Hematopoietic multipotent progenitor cell treated with erythropoietin and hydrocortisone succinate and interleukin-3 and kit ligand, for 4 days (in vitro differentiated cells): ENCODE measurements around the gene NUTM1.
"Not testable (repeated sequence)": the region's sequence is repeated elsewhere in the genome, so short reads cannot be mapped to it uniquely, and the experiment has no call there.

Experiments
- DNase-seq: peaks from one replicate; pipeline ENCODE4 v3.0.0-alpha.2; 2015

Gene NUTM1

GRCh38 chr15:34337557-34338306 is 5.4 kb upstream of the NUTM1 start, which contains the start of gene SLC12A6:
TSS of gene SLC12A6 (minus strand) at chr15:34337781. CDS start at chr15:34336680, 1,101 bp downstream.
- DNase-seq = peak; percentile 97

- DNase-seq = no peak
Observed at GRCh38 chr15:34338347-34338746, 4.8 kb upstream of the NUTM1 start.

GRCh38 chr15:34339946-34340345 is 3.2 kb upstream of the NUTM1 start:
- DNase-seq = no peak

GRCh38 chr15:34341381-34342212 is 1.5 kb upstream of the NUTM1 start:
- DNase-seq = peak; percentile 67

- peak; percentile 49 for DNase-seq
Observed at GRCh38 chr15:34342213-34342736, 840 bp upstream of the NUTM1 start.

- no peak for DNase-seq
Observed at GRCh38 chr15:34347951-34348638, 5.0 kb downstream of the NUTM1 start.

- no peak for DNase-seq
Observed at GRCh38 chr15:34348735-34349300, 5.7 kb downstream of the NUTM1 start.

- DNase-seq = no peak
Observed at GRCh38 chr15:34349769-34350168, 6.7 kb downstream of the NUTM1 start.

- not testable (repeated sequence) for DNase-seq
Observed at GRCh38 chr15:34352996-34353395, 9.9 kb downstream of the NUTM1 start.

- DNase-seq = no peak
Observed at GRCh38 chr15:34353627-34354026, 10.5 kb downstream of the NUTM1 start.

GRCh38 chr15:34354286-34354685 is 11.2 kb downstream of the NUTM1 start:
- no peak for DNase-seq

- no peak for DNase-seq
Observed at GRCh38 chr15:34355241-34355640, 12.1 kb downstream of the NUTM1 start.

GRCh38 chr15:34357653-34358052 is 14.5 kb downstream of the NUTM1 start:
- no peak for DNase-seq

- DNase-seq = peak; percentile 48
Observed at GRCh38 chr15:34358367-34358766, 15.3 kb downstream of the NUTM1 start.

- no peak for DNase-seq
Observed at GRCh38 chr15:34358948-34359347, 15.8 kb downstream of the NUTM1 start.

GRCh38 chr15:34359416-34359815 is 16.3 kb downstream of the NUTM1 start:
- no peak for DNase-seq

- DNase-seq = no peak
Observed at GRCh38 chr15:34360298-34360697, 17.2 kb downstream of the NUTM1 start.

GRCh38 chr15:34361278-34361677 is 18.2 kb downstream of the NUTM1 start:
- DNase-seq = no peak

GRCh38 chr15:34362047-34362773 is 19.1 kb downstream of the NUTM1 start:
- DNase-seq = no peak

- peak; percentile 20 for DNase-seq
Observed at GRCh38 chr15:34364041-34364440, 20.9 kb downstream of the NUTM1 start.

GRCh38 chr15:34365091-34365825 is 22.1 kb downstream of the NUTM1 start:
- peak; percentile 43 for DNase-seq
